A673 (cell line): ENCODE results near the gene CGB3. TPM values are rescaled to one million over a fixed set of nuclear protein-coding genes. Genes with fewer than 3 reads are reported as not detected.

Experiments
- BruUV-seq: library from RNA; stranded (reverse); fragments of 400-500 nt; replicated peaks from 2 replicates; lab custom pipeline; 2021; lab: Mats Ljungman, UMichigan
- CTCF ChIA-PET: fragments of 300-600 bp; sonication (Branson Sonifier 250); formaldehyde crosslinking; loops from one replicate; lab custom pipeline; 2022; ENCODE audit warnings: antibody characterized with exemption; lab: Charles Lee
- POLR2A ChIA-PET: fragments of 300-600 bp; sonication (Branson Sonifier 250); formaldehyde crosslinking; loops from one replicate; lab custom pipeline; 2022; ENCODE audit warnings: antibody characterized with exemption; ENCODE audit not compliant: low non-redundant PET; lab: Charles Lee
- DNase-seq: peaks from one replicate; pipeline ENCODE4 v3.0.0-alpha.2; 2015; ENCODE audit warnings: low spot score
- H3K27ac ChIP-seq: fragments of 200-600 bp; sonication (generic); 2 replicates; pipeline ENCODE4 v1.5.1; 2016; ENCODE audit warnings: mixed run types, low read depth, mild to moderate bottlenecking, mixed read lengths, antibody characterized with exemption, low read length; ENCODE audit not compliant: poor library complexity, severe bottlenecking
- H3K27me3 ChIP-seq: fragments of 200-600 bp; sonication (generic); replicated peaks from 2 replicates; pipeline ENCODE4 v1.6.1; 2017; ENCODE audit warnings: mixed run types, low read depth, mild to moderate bottlenecking, mixed read lengths, antibody characterized with exemption, low read length; ENCODE audit not compliant: insufficient read depth, poor library complexity
- H3K36me3 ChIP-seq: fragments of 200-600 bp; sonication (generic); 2 replicates; pipeline ENCODE4 v1.6.1; 2016; ENCODE audit warnings: mixed run types, mild to moderate bottlenecking, mixed read lengths, antibody characterized with exemption, low read length; ENCODE audit not compliant: insufficient read depth, poor library complexity, severe bottlenecking
- H3K4me1 ChIP-seq: fragments of 200-600 bp; sonication (generic); 2 replicates; pipeline ENCODE4 v1.6.1; 2017; ENCODE audit warnings: mixed run types, mild to moderate bottlenecking, mixed read lengths, antibody characterized with exemption, low read length; ENCODE audit not compliant: insufficient read depth, poor library complexity, severe bottlenecking
- H3K4me3 ChIP-seq: fragments of 200-600 bp; sonication (generic); 2 replicates; pipeline ENCODE4 v1.5.1; 2016; ENCODE audit warnings: low read depth, mixed run types, mild to moderate bottlenecking, mixed read lengths, low read length; ENCODE audit not compliant: poor library complexity, severe bottlenecking
- H3K9me3 ChIP-seq: fragments of 200-600 bp; sonication (generic); 2 replicates; pipeline ENCODE4 v1.6.1; 2016; ENCODE audit warnings: mixed run types, low read depth, mild to moderate bottlenecking, mixed read lengths, antibody characterized with exemption, low read length; ENCODE audit not compliant: poor library complexity, severe bottlenecking
- CTCF ChIP-seq: fragments of 300-800, 200-600 bp; sonication (generic); conservative IDR thresholded peaks from 2 replicates; pipeline ENCODE4 v1.5.1; 2017; ENCODE audit warnings: low read depth, mild to moderate bottlenecking, antibody characterized with exemption, low read length, moderate library complexity, mixed read lengths
- EZH2 ChIP-seq: fragments of 200-600 bp; sonication (generic); IDR thresholded peaks from 2 replicates; pipeline ENCODE4 v1.6.1; 2017; ENCODE audit warnings: borderline replicate concordance, low read depth, mild to moderate bottlenecking, mixed read lengths, antibody characterized with exemption, low read length; ENCODE audit not compliant: poor library complexity, severe bottlenecking
- intact Hi-C: fragments of 100-400 bp; cut with micrococcal nuclease; formaldehyde crosslinking; loops from one replicate; pipeline ENCODE4 v1.10.0; 2022; ENCODE audit not compliant: unreplicated experiment
- total RNA-seq: library from RNA; stranded (reverse); gene quantifications from 2 replicates; pipeline ENCODE4 v1.2.3, GENCODE V29; 2021

Gene CGB3
- total RNA-seq, 1 experiment from 2014 or later: not detected

GRCh38 chr19:49010453-49010852 lies 13.7 kb downstream of the CGB3 start:
- no peaks in the 10 kb centered on the region for H3K4me1 ChIP-seq
- ChIA-PET CTCF (no interaction called here), POLR2A (no interaction called here)
- no peak for DNase-seq
- peaks cover 44% of the 10 kb centered on the region for H3K36me3 ChIP-seq
- H3K27me3 ChIP-seq: no peaks in the 10 kb centered on the region
- TF ChIP-seq CTCF (no peak), EZH2 (no peak)
- BruUV-seq: no TSS peak
- intact Hi-C loops: no loop called here
- no peak overlapping the region for H3K27ac ChIP-seq
- no peaks in the 10 kb centered on the region for H3K9me3 ChIP-seq
- H3K4me3 ChIP-seq: no peak overlapping the region

- ChIA-PET CTCF (no interaction called here), POLR2A (interaction anchor here (0.7 kb wide), 1 partner anchor 32 kb away, joined by 9 read pairs; no protein-coding TSS in a partner anchor)
- H3K4me1 ChIP-seq: no peaks in the 10 kb centered on the region
- H3K4me3 ChIP-seq: no peak overlapping the region
- no peaks in the 10 kb centered on the region for H3K9me3 ChIP-seq
- TF ChIP-seq EZH2: no peak
- no peak for TF ChIP-seq CTCF
- no peaks in the 10 kb centered on the region for H3K27me3 ChIP-seq
- H3K27ac ChIP-seq: no peak overlapping the region
- peaks cover 48% of the 10 kb centered on the region for H3K36me3 ChIP-seq
- intact Hi-C loops: no loop called here
- no TSS peak for BruUV-seq
- DNase-seq: no peak
Observed at GRCh38 chr19:49009828-49010227, 14.3 kb downstream of the CGB3 start.

- no TSS peak for BruUV-seq
- intact Hi-C loops: no loop called here
- H3K36me3 ChIP-seq: peaks cover 72% of the 10 kb centered on the region
Observed at GRCh38 chr19:49006905-49007304, 17.2 kb downstream of the CGB3 start.

More at GRCh38 chr19:49006905-49007304, 17.2 kb downstream of the CGB3 start:
- Histone ChIP-seq H3K9me3 (no peaks in the 10 kb centered on the region), H3K27me3 (no peaks in the 10 kb centered on the region), H3K4me3 (no peak overlapping the region), H3K27ac (no peak overlapping the region), H3K4me1 (no peaks in the 10 kb centered on the region)
- DNase-seq: no peak
- POLR2A ChIA-PET: no interaction called here
- CTCF ChIA-PET: no interaction called here
- TF ChIP-seq CTCF (no peak), EZH2 (no peak)
